K562 (cell line): ENCODE measurements around the gene TLE3. TPM values are rescaled to one million over a fixed set of nuclear protein-coding genes. Genes with fewer than 3 reads are reported as not detected.

Experiments used
- ATAC-seq: fragments of 200-7000 bp; cut with Tn5 transposase; 3 replicates; pipeline ENCODE4 v1.9.1; 2020; ENCODE audit warnings: moderate library complexity
- BruUV-seq: library from RNA; stranded (reverse); fragments of 400-500 nt; replicated peaks from 2 replicates; lab custom pipeline; 2021; lab: Mats Ljungman, UMichigan
- CTCF ChIA-PET: fragments of 300-600 bp; formaldehyde crosslinking; extraction: SDS; loops from one replicate; lab custom pipeline; 2021; ENCODE audit warnings: low intra/inter-chr PET ratio; lab: Yijun Ruan, JAX
- POLR2A ChIA-PET: fragments of 300-600, 350-650 bp; sonication (Branson Sonifier 250); formaldehyde crosslinking; extraction: SDS; loops from one replicate; lab custom pipeline; 2021; ENCODE audit warnings: antibody characterized with exemption, inconsistent platforms; lab: Yijun Ruan, JAX
- DNase-seq, 4 experiments: peaks; one replicate each; pipeline versions ENCODE4 v3.0.0 to v3.0.0-alpha.2; 2011 to 2018; ENCODE audit warnings: low spot score in 3 of 4, mixed read lengths in 3 of 4; ENCODE audit errors: extremely low read depth in 1 of 4
- FAIRE-seq: peaks from 2 replicates; lab custom pipeline; 2011; peaks lifted over from hg19 to GRCh38; lab: Jason Lieb, UNC
- H2AFZ ChIP-seq: 2 replicates; pipeline ENCODE4 v1.6.0; 2011; ENCODE audit warnings: low read depth, low read length, control low read depth, inconsistent platforms
- H3K27ac ChIP-seq: fragments of 200-600 bp; 3 replicates; pipeline ENCODE4 v1.8.0; 2011; ENCODE audit warnings: low read depth, mild to moderate bottlenecking, control low read depth, inconsistent platforms, low read length, moderate library complexity, mixed read lengths; ENCODE audit errors: extremely low read depth
- H3K27me3 ChIP-seq, 2 experiments: fragments of 300-600 bp in 1 of 2; 2 replicates in 1 of 2; 3 replicates in 1 of 2; pipeline versions ENCODE4 v1.6.0 to v1.8.0; 2011; ENCODE audit warnings: inconsistent platforms in 2 of 2, low read length in 2 of 2, mild to moderate bottlenecking in 1 of 2, mixed read lengths in 1 of 2, moderate library complexity in 1 of 2; ENCODE audit not compliant: control insufficient read depth in 2 of 2, insufficient read depth in 2 of 2
- H3K36me3 ChIP-seq: fragments of 300-600 bp; 3 replicates; pipeline ENCODE4 v1.8.0; 2011; ENCODE audit warnings: mild to moderate bottlenecking, low read length, inconsistent platforms; ENCODE audit not compliant: control insufficient read depth, insufficient read depth
- H3K4me1 ChIP-seq, 2 experiments: fragments of 200-600 bp in 1 of 2; replicated peaks in 1 of 2; 2 replicates in 1 of 2; 3 replicates in 1 of 2; pipeline versions ENCODE4 v1.5.1 to v1.8.0; 2011; ENCODE audit warnings: inconsistent platforms in 2 of 2, low read length in 2 of 2, mild to moderate bottlenecking in 1 of 2, mixed read lengths in 1 of 2, moderate library complexity in 1 of 2; ENCODE audit not compliant: control insufficient read depth in 2 of 2, insufficient read depth in 2 of 2
- H3K4me2 ChIP-seq: 2 replicates; pipeline ENCODE4 v1.6.1; 2011; ENCODE audit warnings: low read length, control low read depth, inconsistent platforms, mixed read lengths; ENCODE audit not compliant: insufficient read depth
- H3K4me3 ChIP-seq: fragments of 200-600 bp; sonication (generic), shearing (Covaris generic); 2 replicates; pipeline ENCODE4 v1.5.1; 2016; ENCODE audit warnings: control low read depth, inconsistent platforms
- H3K79me2 ChIP-seq: fragments of 200-600 bp; 3 replicates; pipeline ENCODE4 v1.8.0; 2011; ENCODE audit warnings: low read length, inconsistent platforms; ENCODE audit not compliant: control insufficient read depth, insufficient read depth
- H3K9ac ChIP-seq, 2 experiments: 2 replicates each; pipeline versions ENCODE4 v1.6.0 to v1.6.1; 2011; ENCODE audit warnings: low read depth in 2 of 2, low read length in 2 of 2, control low read depth in 1 of 2, inconsistent platforms in 1 of 2, mild to moderate bottlenecking in 1 of 2, mixed read lengths in 1 of 2; ENCODE audit not compliant: insufficient read depth in 1 of 2
- H3K9me1 ChIP-seq: one replicate; pipeline ENCODE4 v1.6.0; 2011; ENCODE audit warnings: inconsistent platforms, mild to moderate bottlenecking, low read length, moderate library complexity; ENCODE audit not compliant: control insufficient read depth, insufficient read depth
- H3K9me3 ChIP-seq: replicated peaks from 2 replicates; pipeline ENCODE4 v1.5.1; 2011; ENCODE audit warnings: low read depth, low read length, inconsistent platforms; ENCODE audit not compliant: control insufficient read depth, insufficient read depth
- H4K20me1 ChIP-seq: replicated peaks from 2 replicates; pipeline ENCODE4 v1.6.1; 2011; ENCODE audit warnings: low read length, inconsistent platforms, mixed read lengths; ENCODE audit not compliant: control insufficient read depth, insufficient read depth
- HNRNPLL ChIP-seq: fragments of 200-400 bp; formaldehyde crosslinking; IDR thresholded peaks from 2 replicates; pipeline ENCODE4 v1.6.1; 2017; ENCODE audit warnings: low read length, low read depth, mild to moderate bottlenecking; ENCODE audit not compliant: poor library complexity, severe bottlenecking
- MECOM ChIP-seq: fragments of 250-450 bp; sonication (Bioruptor Pico); IDR thresholded peaks from 2 replicates; pipeline ENCODE4 v1.8.0; 2022; ENCODE audit warnings: inconsistent platforms
- PTTG1 ChIP-seq: fragments of 450-650 bp; IDR thresholded peaks from 2 replicates; pipeline ENCODE4 v1.6.1; 2016; ENCODE audit warnings: low read depth, mild to moderate bottlenecking, missing genetic modification characterization, missing compliant biosample characterization
- RBM25 ChIP-seq: fragments of 200-400 bp; formaldehyde crosslinking; IDR thresholded peaks from 2 replicates; pipeline ENCODE4 v1.6.1; 2018; ENCODE audit warnings: low read length, low read depth, moderate library complexity; ENCODE audit not compliant: severe bottlenecking
- RFX1 ChIP-seq: fragments of 450-650 bp; IDR thresholded peaks from 2 replicates; pipeline ENCODE4 v1.6.1; 2016; ENCODE audit warnings: mild to moderate bottlenecking, moderate library complexity
- ZFP36 ChIP-seq: fragments of 150-350 bp; IDR thresholded peaks from 2 replicates; pipeline ENCODE4 v1.6.1; 2018; ENCODE audit warnings: low read length, low read depth; ENCODE audit not compliant: partially characterized antibody
- ZNF431 ChIP-seq: sonication (generic); formaldehyde crosslinking; IDR thresholded peaks from 2 replicates; pipeline ENCODE4 v1.8.0; 2022; ENCODE audit warnings: mild to moderate bottlenecking, missing genetic modification reagents
- WGBS: fragments of 100-300 bp; shearing (Covaris generic); methylation state at CpG from one replicate; pipeline ENCODE4 v1.1.6; 2016; ENCODE audit warnings: low coverage, mixed read lengths; ENCODE audit not compliant: insufficient coverage; ENCODE audit errors: missing lambda C conversion rate; 5-methylcytosine and 5-hydroxymethylcytosine counted together
- in situ Hi-C: fragments of 300-500 bp; cut with MboI; formaldehyde crosslinking; loops from 4 replicates; pipeline ENCODE4 v1.15.0; 2018; ENCODE audit warnings: inconsistent platforms, mixed read lengths
- intact Hi-C: fragments of 100-400 bp; cut with micrococcal nuclease; formaldehyde crosslinking; loops from 2 replicates; pipeline ENCODE4 v1.14.2; 2022
- polyA plus RNA-seq, 8 experiments: library from polyadenylated mRNA; depleted of rRNA in 4 of 8; stranded (reverse) in 5 of 8; unstranded in 3 of 8; fragments of >200 nt; fragmentation: Nextera tagmentation in 2 of 8; fragmentation: Illumina TruSeq in 1 of 8; extraction: Ambion mirVana in 2 of 8; extraction: Trizol in 1 of 8; gene quantifications; 2 replicates each; pipeline versions ENCODE4 v1.2.1 to v1.2.3, GENCODE V29; 2011 to 2014; ENCODE audit warnings: inconsistent platforms in 1 of 8, missing spikeins in 1 of 8
- total RNA-seq, 7 experiments: library from RNA; depleted of rRNA in 6 of 7; stranded (reverse); fragments of >200 nt in 6 of 7; fragmentation: Illumina TruSeq in 2 of 7; extraction: Trizol in 2 of 7; gene quantifications; 2 replicates each; pipeline versions ENCODE4 v1.2.1 to v1.2.3, GENCODE V29; 2011 to 2021; ENCODE audit warnings: low replicate concordance in 1 of 7
- TF ChIP-seq, protein P1 (sequence below), 2 experiments: fragments of 450-650 bp in 1 of 2; sonication (generic) in 1 of 2; formaldehyde crosslinking in 1 of 2; IDR thresholded peaks in 1 of 2; conservative IDR thresholded peaks in 1 of 2; 2 replicates each; pipeline versions ENCODE4 v1.6.1 to v1.8.1; 2016 to 2023; ENCODE audit warnings: mild to moderate bottlenecking in 2 of 2, moderate library complexity in 2 of 2, inconsistent platforms in 1 of 2, missing genetic modification reagents in 1 of 2

The TLE3 gene
- total and polyA plus RNA-seq, 9 of the 15 experiments (the other 6 are each of a cell fraction or from before 2014, with no cell fraction given), result 1.5 to 84.2 (median 14.1) TPM

DNA sequence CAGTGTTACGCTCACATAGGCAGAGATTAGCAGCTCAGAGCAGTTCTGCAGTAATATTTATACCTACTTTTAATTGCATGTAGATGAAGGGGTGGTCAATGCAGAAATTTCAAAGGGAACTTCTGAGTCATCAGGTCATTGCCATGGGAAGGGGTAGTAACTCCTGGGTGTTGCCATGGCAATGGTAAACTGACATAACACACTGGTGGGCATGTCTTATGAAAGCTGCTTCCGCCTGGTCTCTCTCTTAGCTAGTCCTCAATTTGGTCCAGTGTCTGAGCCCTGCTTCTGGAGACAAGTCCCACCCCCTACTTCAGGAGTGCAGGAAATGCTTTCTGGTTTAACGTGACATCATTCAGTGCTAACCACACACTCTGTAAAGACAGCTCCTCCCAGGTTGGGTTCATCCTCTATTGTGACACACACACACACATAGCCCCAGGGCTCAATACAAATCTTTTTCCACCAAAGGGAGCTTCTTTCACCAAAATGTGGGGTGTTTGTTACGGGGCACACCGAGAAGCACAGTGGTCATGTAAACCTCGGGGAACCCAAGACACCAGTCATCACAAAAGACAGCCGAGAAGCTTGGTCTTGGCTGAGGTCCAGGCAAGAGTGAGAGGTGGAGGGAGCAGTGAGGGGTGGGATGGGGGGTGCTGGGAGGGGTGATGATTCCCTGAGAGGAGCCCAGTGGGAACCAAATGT lies 74.5 kb downstream of the TLE3 start (continued):
- TF ChIP-seq, protein P1, sequence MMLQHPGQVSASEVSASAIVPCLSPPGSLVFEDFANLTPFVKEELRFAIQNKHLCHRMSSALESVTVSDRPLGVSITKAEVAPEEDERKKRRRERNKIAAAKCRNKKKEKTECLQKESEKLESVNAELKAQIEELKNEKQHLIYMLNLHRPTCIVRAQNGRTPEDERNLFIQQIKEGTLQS (IDR thresholded peaks at IDR 0.05), result peak; percentile 52
- TF ChIP-seq, protein P1 (CRISPR knock-in tag; conservative IDR thresholded peaks at IDR 0.05), result no peak
- TF ChIP-seq RFX1, result peak; percentile 77
- TF ChIP-seq PTTG1, result no peak
- TF ChIP-seq ZNF431 (CRISPR knock-in tag), result no peak

DNA sequence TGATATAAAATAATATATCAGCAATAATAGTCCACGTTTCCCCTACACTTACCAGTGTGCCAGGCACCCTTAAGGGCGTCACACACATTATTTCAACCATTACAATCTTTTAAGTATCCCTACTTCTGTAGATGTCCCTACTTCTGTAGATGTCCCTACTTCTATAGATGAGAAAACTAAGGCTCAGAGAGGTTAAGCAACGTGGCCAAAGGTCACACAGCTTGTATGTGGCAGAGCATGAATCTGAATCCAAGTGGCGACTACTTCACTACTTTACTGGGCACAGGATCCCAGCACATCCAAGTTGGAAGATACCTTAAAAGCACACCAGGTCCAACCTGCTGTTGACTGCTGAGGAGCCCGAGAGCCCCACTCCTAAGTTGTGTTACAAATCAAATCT lies 77.5 kb downstream of the TLE3 start:
- Histone ChIP-seq H3K4me2 (no peak overlapping the region), H3K9me3 (no peaks in the 10 kb centered on the region), H3K36me3 (no peaks in the 10 kb centered on the region), H3K9me1 (no peaks in the 10 kb centered on the region), H4K20me1 (no peaks in the 10 kb centered on the region), H3K4me1 (no peaks in the 10 kb centered on the region), H3K27ac (no peak overlapping the region), H3K27me3 (peaks cover 23 to 36% of the 10 kb centered on the region in 2 experiments), H3K9ac (no peak overlapping the region), H2AFZ (no peak overlapping the region), H3K79me2 (no peaks in the 10 kb centered on the region), H3K4me3 (no peak overlapping the region)
- intact Hi-C loops (no loop called here), in situ Hi-C loops (no loop called here)
- FAIRE-seq, result no peak
- ATAC-seq, result no peak
- CTCF ChIA-PET, result no interaction called here
- POLR2A ChIA-PET, result interaction anchor here (1.5 kb wide), 1 partner anchor 9 kb away, joined by 3 read pairs; no protein-coding TSS in a partner anchor
- TF ChIP-seq ZFP36 (peak; percentile 51), HNRNPLL (no peak), MECOM (CRISPR knock-in tag) (no peak), RBM25 (peak; percentile 26)
- no peak for DNase-seq
- BruUV-seq, result no TSS peak
- WGBS, result 0% methylated on average over 5 of the region's 5 CpGs
